ENCODE measurements around the gene PTPRE. TPM values are rescaled to one million over a fixed set of nuclear protein-coding genes. Genes with fewer than 3 reads are reported as not detected.

Gene PTPRE
- total and polyA plus RNA-seq, 7 donors: 0.48 to 4.5 (median 2.7) TPM

DNA sequence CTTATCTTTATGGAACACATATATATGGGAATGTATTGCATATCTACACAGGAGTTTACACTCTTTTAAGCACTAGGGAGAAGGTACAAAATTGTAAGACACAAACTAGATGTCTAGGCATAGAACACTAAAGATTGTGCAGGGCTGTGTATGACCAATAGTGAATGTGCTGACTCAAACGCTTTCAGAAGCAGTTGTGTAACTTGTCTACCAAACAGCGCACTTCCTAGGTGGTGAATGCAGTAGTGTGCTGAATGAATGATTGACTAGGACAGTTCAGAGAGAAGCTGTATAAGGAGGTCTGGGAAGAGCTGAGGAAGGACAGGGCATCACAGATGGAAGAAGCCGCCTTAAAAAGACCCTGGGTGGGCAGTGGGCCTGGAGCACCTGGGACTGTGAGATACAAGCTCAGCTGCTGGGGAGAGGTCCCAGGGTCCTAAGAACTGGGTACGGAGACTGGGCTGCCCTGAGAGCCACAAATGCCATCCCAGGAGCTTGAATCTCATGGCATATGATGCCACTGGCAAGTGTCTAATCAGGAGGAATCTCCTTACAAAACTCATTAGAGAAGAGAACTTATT, 28.3 kb upstream of the PTPRE start:
- ATAC-seq (no peak), DNase-seq (no peak)
- intact Hi-C loops (cut with DNase I): no loop called here
- no peaks in the 10 kb centered on the region for H3K27me3 ChIP-seq (ENCODE audit: insufficient read depth in 3 of 3, low read length in 2 of 3)
- H3K36me3 ChIP-seq (ENCODE audit: insufficient read depth in 1 of 2, low read depth in 1 of 2): no peaks in the 10 kb centered on the region
- no peak overlapping the region for H3K27ac ChIP-seq
- H3K4me1 ChIP-seq: no peaks in the 10 kb centered on the region
- TF ChIP-seq CTCF (IDR thresholded peaks at IDR 0.05): no peak
- no peaks in the 10 kb centered on the region for H3K9me3 ChIP-seq
- H3K4me3 ChIP-seq: no peak overlapping the region
- WGBS, 3 donors: 84 to 95% (median 91%) methylated on average over 4 of the region's 4 CpGs

- peaks cover 0 to 4% (median 0%) of the 10 kb centered on the region in 3 donors for H3K27me3 ChIP-seq (ENCODE audit: insufficient read depth in 3 of 3, low read length in 2 of 3)
- DNase-seq: no peak
- ATAC-seq: no peak
- no peaks in the 10 kb centered on the region for H3K36me3 ChIP-seq (ENCODE audit: insufficient read depth in 1 of 2, low read depth in 1 of 2)
- no peak for TF ChIP-seq CTCF (IDR thresholded peaks at IDR 0.05)
- intact Hi-C loops (cut with DNase I): no loop called here
- no peak overlapping the region for H3K4me3 ChIP-seq
- WGBS, 3 donors: 26 to 69% (median 35%) methylated on average over 2 of the region's 2 CpGs
- H3K27ac ChIP-seq: no peak overlapping the region
- H3K9me3 ChIP-seq: no peaks in the 10 kb centered on the region
- no peaks in the 10 kb centered on the region for H3K4me1 ChIP-seq
These were observed 26.3 kb upstream of the PTPRE start for GRCh38 chr10:127880557-127880956.

- Histone ChIP-seq H3K27ac (peak overlapping the region; percentile 2), H3K9me3 (no peaks in the 10 kb centered on the region), H3K4me3 (no peak overlapping the region), H3K36me3 (ENCODE audit: insufficient read depth in 1 of 2, low read depth in 1 of 2) (no peaks in the 10 kb centered on the region), H3K27me3 (ENCODE audit: insufficient read depth in 3 of 3, low read length in 2 of 3) (peaks cover 0 to 4% (median 0%) of the 10 kb centered on the region in 3 donors), H3K4me1 (no peaks in the 10 kb centered on the region)
- WGBS, 3 donors: 92 to 95% (median 94%) methylated on average over 8 of the region's 8 CpGs
- TF ChIP-seq CTCF (IDR thresholded peaks at IDR 0.05): no peak
- ATAC-seq: no peak
- DNase-seq: no peak
- intact Hi-C loops (cut with DNase I): no loop called here
These were observed 25.6 kb upstream of the PTPRE start for GRCh38 chr10:127881262-127881661.

DNA sequence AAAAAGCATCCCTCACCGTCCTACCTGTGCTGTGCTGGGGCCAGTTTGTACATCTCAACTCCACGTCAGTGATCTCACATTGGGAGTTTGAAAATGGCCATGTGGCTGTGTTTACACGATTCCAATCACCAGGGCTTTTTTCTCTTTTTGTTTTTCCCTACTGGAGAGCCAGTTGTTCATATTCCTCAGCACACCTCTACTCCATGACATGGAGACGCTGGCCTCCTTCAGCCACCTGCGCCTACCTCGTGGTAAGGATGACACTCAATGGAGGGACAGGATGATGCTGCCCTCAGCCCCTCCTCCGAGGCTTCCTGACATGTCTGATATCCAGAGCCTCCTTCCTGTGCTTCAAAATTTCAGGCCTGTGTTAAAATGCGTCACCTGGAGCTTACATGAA, 24.5 kb upstream of the PTPRE start:
- Histone ChIP-seq H3K9me3 (no peaks in the 10 kb centered on the region), H3K27ac (no peak overlapping the region), H3K4me1 (no peaks in the 10 kb centered on the region), H3K27me3 (ENCODE audit: insufficient read depth in 3 of 3, low read length in 2 of 3) (peaks cover 0 to 4% (median 0%) of the 10 kb centered on the region in 3 donors), H3K36me3 (ENCODE audit: insufficient read depth in 1 of 2, low read depth in 1 of 2) (no peaks in the 10 kb centered on the region), H3K4me3 (no peak overlapping the region)
- TF ChIP-seq CTCF (IDR thresholded peaks at IDR 0.05): no peak
- WGBS, 3 donors: 80 to 93% (median 88%) methylated on average over 8 of the region's 8 CpGs
- ATAC-seq (no peak), DNase-seq (no peak)
- intact Hi-C loops (cut with DNase I): no loop called here
